Neural progenitor cell (in vitro differentiated cells): Measurements from ENCODE around the gene GPR84. TPM values are rescaled to one million over a fixed set of nuclear protein-coding genes. Genes with fewer than 3 reads are reported as not detected.
A peak's percentile ranks its signal among the peaks of the same experiment; 100 is the strongest.

Experiments
- DNase-seq: peaks from one replicate; pipeline ENCODE4 v3.0.0-alpha.2; 2016; ENCODE audit warnings: low spot score
- H2AFZ ChIP-seq: fragments of 200-600 bp; sonication (generic); replicated peaks from 2 replicates; pipeline ENCODE4 v1.6.1; 2016; ENCODE audit warnings: antibody characterized with exemption
- H3F3A ChIP-seq: fragments of 200-600 bp; sonication (generic); 2 replicates; pipeline ENCODE4 v1.6.1; 2016; ENCODE audit warnings: antibody characterized with exemption, low read depth
- H3K27ac ChIP-seq: fragments of 200-600 bp; sonication (generic); 2 replicates; pipeline ENCODE4 v1.5.1; 2016; ENCODE audit warnings: mild to moderate bottlenecking
- H3K27me3 ChIP-seq: fragments of 200-600 bp; sonication (generic); 2 replicates; pipeline ENCODE4 v1.6.1; 2016; ENCODE audit warnings: mild to moderate bottlenecking, moderate library complexity
- H3K36me3 ChIP-seq: fragments of 200-600 bp; sonication (generic); 2 replicates; pipeline ENCODE4 v1.5.1; 2016
- H3K4me1 ChIP-seq: fragments of 200-600 bp; sonication (generic); 2 replicates; pipeline ENCODE4 v1.6.1; 2016; ENCODE audit warnings: mixed run types
- H3K4me2 ChIP-seq: fragments of 200-600 bp; sonication (generic); 2 replicates; pipeline ENCODE4 v1.6.1; 2016
- H3K4me3 ChIP-seq: fragments of 200-600 bp; sonication (generic); 2 replicates; pipeline ENCODE4 v1.5.1; 2016
- H3K79me2 ChIP-seq: fragments of 200-600 bp; sonication (generic); 2 replicates; pipeline ENCODE4 v1.6.1; 2016; ENCODE audit warnings: low read depth
- H3K9ac ChIP-seq: fragments of 200-600 bp; sonication (generic); 2 replicates; pipeline ENCODE4 v1.6.1; 2016
- H3K9me3 ChIP-seq: fragments of 200-600 bp; sonication (generic); 2 replicates; pipeline ENCODE4 v1.5.1; 2016; ENCODE audit warnings: low read depth
- H4K20me1 ChIP-seq: fragments of 200-600 bp; sonication (generic); 2 replicates; pipeline ENCODE4 v1.6.1; 2016; ENCODE audit warnings: low read depth
- H3K27ac Mint-ChIP-seq: 3 replicates; pipeline ENCODE4 v1.8.0; 2021; ENCODE audit warnings: mixed read lengths
- H3K27me3 Mint-ChIP-seq: 2 replicates; pipeline ENCODE4 v1.8.0; 2022; ENCODE audit warnings: low read depth, mild to moderate bottlenecking, inconsistent platforms, moderate library complexity, mixed read lengths; ENCODE audit not compliant: insufficient read depth
- H3K36me3 Mint-ChIP-seq: 3 replicates; pipeline ENCODE4 v1.8.0; 2021; ENCODE audit warnings: mixed read lengths
- H3K4me1 Mint-ChIP-seq: 3 replicates; pipeline ENCODE4 v1.8.0; 2021; ENCODE audit warnings: mixed read lengths
- H3K4me3 Mint-ChIP-seq: 3 replicates; pipeline ENCODE4 v1.8.0; 2021; ENCODE audit warnings: mild to moderate bottlenecking, moderate library complexity, mixed read lengths
- H3K9me3 Mint-ChIP-seq: 3 replicates; pipeline ENCODE4 v1.8.0; 2020; ENCODE audit warnings: mixed read lengths
- CTCF ChIP-seq: fragments of 200-600 bp; sonication (generic); IDR thresholded peaks from 2 replicates; pipeline ENCODE4 v1.5.1; 2017; ENCODE audit warnings: antibody characterized with exemption, mild to moderate bottlenecking
- EZH2 ChIP-seq: fragments of 200-600 bp; sonication (generic); IDR thresholded peaks from 2 replicates; pipeline ENCODE4 v1.6.1; 2017; ENCODE audit warnings: antibody characterized with exemption, mild to moderate bottlenecking, moderate library complexity
- EZH2phosphoT487 ChIP-seq: fragments of 200-600 bp; sonication (generic); IDR thresholded peaks from 2 replicates; pipeline ENCODE4 v1.6.1; 2017; ENCODE audit warnings: antibody characterized with exemption
- total RNA-seq: library from RNA; depleted of rRNA; stranded (reverse); fragments of >200 nt; gene quantifications from 2 replicates; pipeline ENCODE4 v1.2.3, GENCODE V29; 2015; ENCODE audit warnings: low replicate concordance

GPR84 gene
- total RNA-seq, 1 donor from 2014 or later, result not detected

- Mint-ChIP-seq H3K27me3 (peaks cover 8% of the 10 kb centered on the region), H3K9me3 (no peaks in the 10 kb centered on the region), H3K4me3 (no peak overlapping the region), H3K4me1 (peaks cover 4% of the 10 kb centered on the region), H3K27ac (no peak overlapping the region), H3K36me3 (peaks cover 36% of the 10 kb centered on the region)
- H3F3A ChIP-seq, result peaks cover 2% of the 10 kb centered on the region
- peaks cover 18% of the 10 kb centered on the region for H4K20me1 ChIP-seq
- no peak overlapping the region for H3K4me3 ChIP-seq
- no peaks in the 10 kb centered on the region for H3K36me3 ChIP-seq
- DNase-seq, result no peak
- no peaks in the 10 kb centered on the region for H3K27me3 ChIP-seq
- no peaks in the 10 kb centered on the region for H3K79me2 ChIP-seq
- H2AFZ ChIP-seq, result no peak overlapping the region
- no peak overlapping the region for H3K4me2 ChIP-seq
- no peak overlapping the region for H3K9ac ChIP-seq
- no peaks in the 10 kb centered on the region for H3K9me3 ChIP-seq
- no peaks in the 10 kb centered on the region for H3K4me1 ChIP-seq
- no peak for TF ChIP-seq CTCF
- TF ChIP-seq EZH2phosphoT487, result no peak
- TF ChIP-seq EZH2, result no peak
- H3K27ac ChIP-seq, result no peak overlapping the region
These were observed 43.1 kb upstream of the GPR84 start for GRCh38 chr12:54407183-54407905.

- Mint-ChIP-seq H3K27ac (no peak overlapping the region), H3K4me3 (peak overlapping the region; percentile 24), H3K4me1 (peaks cover 4% of the 10 kb centered on the region), H3K36me3 (peaks cover 39% of the 10 kb centered on the region), H3K27me3 (peaks cover 10% of the 10 kb centered on the region), H3K9me3 (no peaks in the 10 kb centered on the region)
- Histone ChIP-seq H3K9ac (no peak overlapping the region), H2AFZ (no peak overlapping the region), H3K27ac (no peak overlapping the region), H3K27me3 (no peaks in the 10 kb centered on the region), H3K36me3 (no peaks in the 10 kb centered on the region), H3K9me3 (no peaks in the 10 kb centered on the region), H3K79me2 (no peaks in the 10 kb centered on the region), H4K20me1 (peaks cover 4% of the 10 kb centered on the region), H3K4me1 (no peaks in the 10 kb centered on the region), H3F3A (peaks cover 2% of the 10 kb centered on the region), H3K4me3 (no peak overlapping the region), H3K4me2 (no peak overlapping the region)
- TF ChIP-seq EZH2 (no peak), CTCF (no peak), EZH2phosphoT487 (no peak)
- no peak for DNase-seq
These were observed 41.3 kb upstream of the GPR84 start for GRCh38 chr12:54405573-54405972.

- H3K27me3 Mint-ChIP-seq, result peaks cover 10% of the 10 kb centered on the region
- H3K4me3 Mint-ChIP-seq, result peak overlapping the region; percentile 24
- Histone ChIP-seq H3K27ac (no peak overlapping the region), H2AFZ (no peak overlapping the region), H3K27me3 (no peaks in the 10 kb centered on the region), H3K4me3 (no peak overlapping the region), H3K9ac (no peak overlapping the region), H3K4me2 (no peak overlapping the region), H3F3A (peaks cover 5% of the 10 kb centered on the region), H3K36me3 (no peaks in the 10 kb centered on the region), H3K79me2 (no peaks in the 10 kb centered on the region), H3K4me1 (no peaks in the 10 kb centered on the region), H4K20me1 (peaks cover 4% of the 10 kb centered on the region), H3K9me3 (no peaks in the 10 kb centered on the region)
- DNase-seq, result no peak
- peaks cover 42% of the 10 kb centered on the region for H3K36me3 Mint-ChIP-seq
- no peaks in the 10 kb centered on the region for H3K9me3 Mint-ChIP-seq
- TF ChIP-seq CTCF, result no peak
- no peak for TF ChIP-seq EZH2phosphoT487
- TF ChIP-seq EZH2, result no peak
- H3K27ac Mint-ChIP-seq, result no peak overlapping the region
- H3K4me1 Mint-ChIP-seq, result peaks cover 4% of the 10 kb centered on the region
These were observed 40.8 kb upstream of the GPR84 start for GRCh38 chr12:54405106-54405505.
